Measurements from ENCODE around the gene ACAT2.
"Not testable (repeated sequence)": the region's sequence is repeated elsewhere in the genome, so short reads cannot be mapped to it uniquely, and the experiment has no call there.

ACAT2 gene

DNA sequence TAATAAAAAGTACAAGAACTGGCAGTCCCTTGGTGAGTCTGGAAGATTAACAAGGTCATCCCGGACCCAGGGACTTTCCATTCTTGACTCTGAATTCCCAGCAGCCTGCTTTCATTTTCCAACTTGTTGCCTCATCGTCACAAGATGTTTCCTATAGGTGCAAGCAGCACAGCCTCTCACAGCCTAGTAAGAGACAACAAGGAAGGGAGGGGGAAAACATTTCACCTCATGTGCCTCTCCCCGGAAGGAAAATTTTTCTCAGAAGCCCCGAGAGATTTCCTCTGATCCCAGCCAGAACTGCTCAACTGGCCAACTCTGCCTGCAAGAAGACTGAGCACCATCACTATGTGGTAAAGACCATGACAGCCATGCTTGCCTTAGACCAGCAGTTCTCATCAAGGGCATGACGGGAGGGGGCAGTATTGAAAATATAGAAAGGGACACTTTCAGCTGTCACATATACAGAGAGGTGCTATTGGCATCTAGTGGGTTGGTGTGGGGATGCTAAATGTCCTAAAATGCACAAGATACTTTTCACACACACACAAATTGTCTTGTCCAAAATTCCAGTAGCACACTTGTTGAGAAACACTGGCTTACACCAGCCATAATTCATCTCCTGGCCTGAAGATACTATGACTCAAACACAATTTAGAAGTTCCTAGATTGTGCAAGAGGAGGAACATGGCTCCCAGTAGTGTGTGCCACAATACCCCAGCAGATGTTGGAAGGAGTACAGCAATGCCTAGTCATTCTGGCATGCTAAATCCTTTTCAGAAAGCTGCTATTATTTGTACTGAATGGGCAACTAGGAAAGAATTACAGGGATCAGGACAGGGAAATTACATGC lies 45.4 kb upstream of the ACAT2 start:
- Mint-ChIP-seq H3K9me3 (no peaks in the 10 kb centered on the region), H3K4me1 (no peaks in the 10 kb centered on the region), H3K27ac (no peak overlapping the region), H3K27me3 (ENCODE audit: low read depth, poor library complexity) (no peaks in the 10 kb centered on the region), H3K36me3 (ENCODE audit: low read depth) (peaks cover 11% of the 10 kb centered on the region), H3K4me3 (no peak overlapping the region)
- DNase-seq: no peak
- no peak for TF ChIP-seq CTCF (IDR thresholded peaks at IDR 0.05)

- H3K4me1 Mint-ChIP-seq: no peaks in the 10 kb centered on the region
- DNase-seq: no peak
- no peaks in the 10 kb centered on the region for H3K27me3 Mint-ChIP-seq (ENCODE audit: low read depth, poor library complexity)
- H3K27ac Mint-ChIP-seq: no peak overlapping the region
- H3K4me3 Mint-ChIP-seq: no peak overlapping the region
- peaks cover 27% of the 10 kb centered on the region for H3K36me3 Mint-ChIP-seq (ENCODE audit: low read depth)
- peaks cover 9% of the 10 kb centered on the region for H3K9me3 Mint-ChIP-seq
- TF ChIP-seq CTCF (IDR thresholded peaks at IDR 0.05): no peak
These were observed 43.2 kb upstream of the ACAT2 start for GRCh38 chr6:159718634-159719033.

GRCh38 chr6:159719287-159719686 lies 42.6 kb upstream of the ACAT2 start:
- Mint-ChIP-seq H3K4me1 (no peaks in the 10 kb centered on the region), H3K9me3 (peaks cover 13% of the 10 kb centered on the region), H3K27me3 (ENCODE audit: low read depth, poor library complexity) (no peaks in the 10 kb centered on the region), H3K27ac (no peak overlapping the region), H3K36me3 (ENCODE audit: low read depth) (peaks cover 33% of the 10 kb centered on the region), H3K4me3 (no peak overlapping the region)
- TF ChIP-seq CTCF (IDR thresholded peaks at IDR 0.05): no peak
- DNase-seq: no peak

GRCh38 chr6:159720708-159721107 lies 41.1 kb upstream of the ACAT2 start:
- Mint-ChIP-seq H3K36me3 (ENCODE audit: low read depth) (peaks cover 36% of the 10 kb centered on the region), H3K4me3 (no peak overlapping the region), H3K27me3 (ENCODE audit: low read depth, poor library complexity) (no peaks in the 10 kb centered on the region), H3K27ac (no peak overlapping the region), H3K4me1 (peaks cover 5% of the 10 kb centered on the region), H3K9me3 (peaks cover 14% of the 10 kb centered on the region)
- no peak for DNase-seq
- TF ChIP-seq CTCF (IDR thresholded peaks at IDR 0.05): peak; percentile 43

- not testable (repeated sequence) for H3K27ac Mint-ChIP-seq; H3K4me3 Mint-ChIP-seq; H3K27me3 Mint-ChIP-seq (ENCODE audit: low read depth, poor library complexity); DNase-seq
- Mint-ChIP-seq H3K36me3 (ENCODE audit: low read depth) (peaks cover 38% of the 10 kb centered on the region), H3K4me1 (peaks cover 14% of the 10 kb centered on the region), H3K9me3 (peaks cover 14% of the 10 kb centered on the region)
These were observed 39.9 kb upstream of the ACAT2 start for GRCh38 chr6:159721981-159722380.

DNA sequence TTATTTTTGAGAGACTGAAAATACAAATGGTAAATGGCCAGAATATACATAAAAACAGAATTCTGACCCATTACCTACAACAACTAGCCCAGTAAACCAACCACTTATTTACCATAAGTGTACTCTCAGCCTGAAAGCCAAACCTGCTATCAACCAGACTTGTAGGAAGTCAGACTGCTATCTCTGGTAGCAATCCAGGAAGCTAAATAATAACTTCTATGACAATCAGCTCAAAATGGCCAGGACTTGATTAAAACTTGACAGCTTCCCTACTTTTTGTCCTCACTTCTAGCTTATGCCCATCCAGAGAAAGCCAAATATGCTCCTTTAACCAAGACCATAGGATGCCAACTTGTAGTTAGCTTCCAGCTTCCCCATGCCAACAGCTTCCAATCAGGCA lies 39.2 kb upstream of the ACAT2 start:
- DNase-seq: no peak
- TF ChIP-seq CTCF (IDR thresholded peaks at IDR 0.05): no peak
- Mint-ChIP-seq H3K36me3 (ENCODE audit: low read depth) (peaks cover 38% of the 10 kb centered on the region), H3K4me3 (no peak overlapping the region), H3K4me1 (peaks cover 14% of the 10 kb centered on the region), H3K27me3 (ENCODE audit: low read depth, poor library complexity) (peaks cover 5% of the 10 kb centered on the region), H3K9me3 (peaks cover 14% of the 10 kb centered on the region), H3K27ac (no peak overlapping the region)

Measured in nephron progenitor cell (in vitro differentiated cells).